ENCODE measurements around the gene GMPR. TPM values are rescaled to one million over a fixed set of nuclear protein-coding genes. Genes with fewer than 3 reads are reported as not detected.
A peak's percentile ranks its signal among the peaks of the same experiment; 100 is the strongest.
"Not testable (repeated sequence)": the region's sequence is repeated elsewhere in the genome, so short reads cannot be mapped to it uniquely, and the experiment has no call there.

The GMPR gene
- total RNA-seq, 1 donor from 2014 or later, result 43.6 TPM

- DNase-seq (ENCODE audit: low read depth), result no peak
Measured at GRCh38 chr6:16244869-16245451, 6.6 kb downstream of the GMPR start.

DNA sequence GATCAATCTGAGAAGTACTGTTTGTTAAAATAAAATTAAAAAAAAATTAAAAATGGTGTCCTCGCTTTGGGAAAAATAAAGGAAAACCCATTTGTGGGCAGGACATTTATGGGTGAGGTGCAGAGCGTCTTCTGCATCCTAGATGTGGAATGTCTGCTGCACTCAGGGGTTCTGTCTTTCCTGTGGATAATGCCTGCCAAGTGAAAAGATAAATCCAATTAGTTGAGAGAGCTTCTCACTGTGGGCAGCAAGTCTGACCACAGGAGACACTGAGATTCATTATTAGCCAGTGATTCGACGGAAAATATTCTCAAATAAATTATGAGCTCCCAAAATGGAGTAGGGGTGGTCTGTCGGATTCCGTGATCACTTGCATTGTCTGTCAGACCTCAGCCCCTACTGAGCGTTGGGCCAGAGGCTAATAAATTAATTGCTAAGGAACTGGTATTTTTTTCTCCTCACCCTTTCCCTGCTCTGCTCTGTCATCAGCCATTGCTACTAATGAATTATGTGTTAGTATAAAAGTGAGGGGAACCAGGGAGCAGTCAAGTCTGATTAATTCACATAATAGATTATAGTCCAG is 10.0 kb downstream of the GMPR start:
- no peak for DNase-seq (ENCODE audit: low read depth)

- no peak for DNase-seq (ENCODE audit: low read depth)
Measured at GRCh38 chr6:16249971-16250370, 11.6 kb downstream of the GMPR start.

DNA sequence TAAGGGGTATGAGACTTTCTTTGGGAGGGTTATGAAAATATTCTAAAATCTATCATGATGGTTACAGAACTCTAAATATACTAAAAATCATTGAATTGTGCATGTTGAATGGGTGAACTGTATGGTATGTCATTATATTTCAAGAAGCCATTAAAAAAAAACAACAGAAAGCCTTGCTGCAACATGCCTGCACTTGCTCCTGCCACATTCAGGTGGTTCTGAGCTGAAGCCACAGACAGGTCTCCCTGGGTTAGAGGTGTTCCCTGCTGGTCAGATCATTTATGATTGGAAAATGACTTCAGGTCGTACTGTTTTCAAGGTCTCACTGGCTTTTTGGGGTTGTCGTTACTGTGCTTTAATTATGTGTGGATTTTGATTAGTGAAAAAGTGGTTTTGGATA is 13.3 kb downstream of the GMPR start:
- no peak for DNase-seq (ENCODE audit: low read depth)

DNA sequence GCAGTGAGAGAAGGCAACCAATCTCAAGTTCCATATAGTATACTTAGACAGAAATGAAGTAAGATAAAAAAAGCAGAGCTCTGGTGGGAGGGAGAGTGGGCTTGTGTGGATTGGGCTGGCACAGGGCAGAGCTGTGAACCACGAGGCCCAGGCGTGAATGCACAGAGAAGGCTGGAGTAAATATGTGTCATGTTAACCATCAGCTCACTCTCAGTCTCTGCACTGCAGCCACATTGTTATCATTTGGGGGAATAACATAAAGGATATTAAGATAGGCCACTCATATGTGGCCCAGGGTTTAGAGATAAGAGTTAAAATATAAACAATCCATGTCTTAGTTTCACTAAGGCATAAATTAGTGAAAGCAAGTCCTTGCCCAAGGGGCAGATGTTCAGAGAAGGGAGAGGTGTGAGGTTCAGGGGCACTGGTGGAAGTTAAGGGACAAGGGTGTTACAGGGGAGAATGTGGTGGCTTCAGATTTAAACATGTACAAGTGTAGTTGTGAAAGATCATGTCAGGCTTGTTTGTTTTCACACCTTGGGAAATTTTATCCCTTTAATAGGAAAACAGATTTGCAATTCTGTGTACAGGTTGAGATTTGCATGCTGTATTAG is 14.4 kb downstream of the GMPR start:
- DNase-seq (ENCODE audit: low read depth), result no peak

DNA sequence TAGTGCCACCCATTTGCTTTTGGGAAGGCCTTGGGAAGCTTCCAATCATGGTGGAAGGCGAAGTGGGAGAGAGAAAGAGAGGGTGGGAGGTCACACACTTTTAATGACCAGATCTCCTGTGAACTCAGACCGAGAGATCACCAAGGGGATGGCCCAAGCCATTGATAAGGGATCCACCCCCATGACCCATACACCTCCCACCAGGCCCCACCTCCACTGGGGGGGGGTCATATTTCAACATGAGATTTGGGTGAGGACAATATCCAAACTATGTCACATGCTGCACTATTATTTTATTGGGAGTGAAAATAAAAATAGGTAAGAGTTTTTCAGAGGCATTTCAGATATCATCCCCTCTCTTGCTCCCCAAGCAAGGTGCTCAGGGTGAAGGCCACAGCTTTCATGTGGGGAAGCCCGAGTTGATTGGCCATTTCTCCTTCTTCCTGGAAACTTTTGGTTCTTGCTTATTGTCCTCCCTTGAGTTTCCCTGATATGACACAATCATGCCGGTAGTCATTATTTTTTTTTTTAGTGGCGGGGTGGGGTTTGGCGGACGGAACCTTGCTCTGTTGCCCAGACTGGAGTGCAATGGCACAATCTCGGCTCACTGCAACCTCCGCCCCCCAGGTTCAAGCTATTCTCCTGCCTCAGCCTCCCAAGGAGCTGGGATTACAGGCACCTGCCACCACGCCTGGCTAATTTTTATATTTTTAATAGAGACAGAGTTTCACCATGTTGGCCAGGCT is 15.2 kb downstream of the GMPR start:
- no peak for DNase-seq (ENCODE audit: low read depth)

GRCh38 chr6:16254535-16254934 is 16.1 kb downstream of the GMPR start:
- no peak for DNase-seq (ENCODE audit: low read depth)

DNA sequence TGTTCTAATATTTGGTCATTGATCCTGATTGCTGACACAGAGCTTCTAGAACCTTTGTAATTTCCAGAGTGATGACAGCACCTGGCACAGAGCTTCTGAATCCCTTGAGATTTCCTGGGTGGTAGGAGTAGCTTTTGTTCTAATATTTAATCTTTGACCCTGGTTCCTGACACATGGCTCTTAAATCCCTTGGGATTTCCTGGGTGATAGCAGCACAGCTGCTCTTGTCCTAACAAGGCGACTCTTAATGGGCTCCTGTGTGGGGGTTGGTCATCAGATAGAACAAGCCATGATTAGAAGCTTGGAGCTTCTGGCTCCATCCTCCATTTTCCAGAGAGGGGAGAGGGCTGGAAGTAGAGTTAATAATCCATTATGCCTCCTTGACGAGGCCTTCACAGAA is 18.4 kb downstream of the GMPR start:
- no peak for DNase-seq (ENCODE audit: low read depth)

GRCh38 chr6:16257999-16258708 is 19.8 kb downstream of the GMPR start:
- DNase-seq (ENCODE audit: low read depth), result no peak

DNA sequence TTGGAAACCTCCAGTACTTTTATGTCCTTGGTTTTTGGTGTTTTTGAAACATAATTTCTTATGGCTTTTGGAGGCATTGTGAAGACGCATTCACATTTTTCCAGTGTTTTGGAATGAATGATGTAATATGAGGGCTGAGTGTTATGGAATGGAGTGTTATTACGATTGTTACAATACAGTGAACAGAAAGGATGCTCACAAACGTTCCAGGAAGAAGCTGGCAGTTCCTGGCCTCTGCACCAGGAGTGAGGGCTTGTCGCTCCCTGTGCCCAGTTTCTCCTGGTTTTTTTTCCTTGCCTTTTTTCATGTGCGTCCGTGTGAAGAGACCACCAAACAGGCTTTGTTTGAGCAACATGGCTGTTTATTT is 20.3 kb downstream of the GMPR start:
- DNase-seq (ENCODE audit: low read depth), result no peak

DNA sequence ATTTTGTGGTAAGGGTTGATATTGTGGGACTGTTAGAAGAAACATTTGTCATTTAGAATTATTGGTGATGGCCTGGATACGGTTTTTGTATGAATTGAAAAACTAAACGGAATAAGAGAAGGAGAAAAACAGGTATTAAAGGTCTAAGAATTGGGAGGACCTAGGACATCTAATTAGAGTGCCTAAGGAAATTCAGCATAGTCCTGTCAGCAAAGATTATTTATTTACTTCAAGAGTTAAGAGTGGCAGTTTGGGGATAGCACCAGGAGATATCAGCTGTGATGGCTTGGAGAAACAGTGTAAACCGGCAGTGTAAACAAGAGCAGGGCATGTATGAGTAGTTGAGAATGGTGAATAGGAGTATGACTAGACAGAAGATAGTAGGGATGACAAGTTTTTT is 21.2 kb downstream of the GMPR start:
- not testable (repeated sequence) for DNase-seq (ENCODE audit: low read depth)

GRCh38 chr6:16260602-16261001 is 22.2 kb downstream of the GMPR start:
- DNase-seq (ENCODE audit: low read depth), result not testable (repeated sequence)

DNA sequence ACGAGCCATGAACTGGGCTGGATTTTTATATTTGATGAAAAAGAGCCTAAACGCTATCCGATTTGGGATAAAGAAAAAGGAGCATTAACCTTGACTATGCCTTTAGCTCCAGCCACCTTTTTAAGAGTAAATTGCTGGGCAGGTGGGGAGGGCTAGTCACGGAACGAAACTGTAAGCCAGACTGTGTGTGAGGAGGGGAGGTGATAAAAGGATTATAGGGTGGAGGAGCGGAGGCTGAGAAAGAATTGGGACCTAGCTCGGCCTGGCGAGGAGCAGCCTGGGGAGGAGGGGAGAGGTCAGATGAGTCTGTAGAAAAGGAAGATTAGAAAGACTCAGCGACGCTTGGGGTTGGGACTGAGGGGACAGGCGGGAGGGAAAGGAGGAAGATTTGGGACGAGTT is 24.4 kb downstream of the GMPR start:
- DNase-seq (ENCODE audit: low read depth), result not testable (repeated sequence)

GRCh38 chr6:16263464-16264099 is 25.2 kb downstream of the GMPR start:
- DNase-seq (ENCODE audit: low read depth), result not testable (repeated sequence)

DNA sequence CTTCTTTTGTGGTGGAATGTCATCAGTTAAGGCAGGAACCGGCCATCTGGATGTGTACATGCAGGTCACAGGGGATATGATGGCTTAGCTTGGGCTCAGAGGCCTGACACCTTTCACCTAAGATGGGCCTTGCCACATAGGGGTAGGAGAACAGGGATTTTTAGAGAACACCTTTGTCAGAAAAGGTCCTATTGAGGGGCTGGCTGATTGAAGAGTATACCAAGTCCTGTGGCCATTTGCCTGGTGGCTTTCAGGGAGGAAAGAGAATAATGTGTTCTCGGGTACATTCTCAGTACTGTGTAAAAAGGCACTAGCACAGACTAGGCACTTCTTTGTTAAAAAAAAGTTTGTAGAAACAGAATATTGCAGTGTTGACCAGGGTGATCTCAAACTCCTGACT is 26.4 kb downstream of the GMPR start:
- DNase-seq (ENCODE audit: low read depth), result no peak

GRCh38 chr6:16265351-16266341 is 27.3 kb downstream of the GMPR start:
- no peak for DNase-seq (ENCODE audit: low read depth)

GRCh38 chr6:16267428-16268263 is 29.3 kb downstream of the GMPR start:
- peak; percentile 86 for DNase-seq (ENCODE audit: low read depth)

- DNase-seq (ENCODE audit: low read depth), result not testable (repeated sequence)
Measured at GRCh38 chr6:16269442-16270070, 31.2 kb downstream of the GMPR start.

All from myocyte (in vitro differentiated cells).